M059J (cell line): ENCODE data around the gene IFNA17. TPM values are rescaled to one million over a fixed set of nuclear protein-coding genes. Genes with fewer than 3 reads are reported as not detected.
"Not testable (repeated sequence)": the region's sequence is repeated elsewhere in the genome, so short reads cannot be mapped to it uniquely, and the experiment has no call there.

Experiments
- DNase-seq: peaks from one replicate; pipeline ENCODE4 v3.0.0-alpha.2; 2012; ENCODE audit warnings: low read depth
- total RNA-seq: library from RNA; depleted of rRNA; stranded (reverse); fragments of >200 nt; shearing (Covaris generic); gene quantifications from 2 replicates; pipeline ENCODE4 v1.2.3, GENCODE V29; 2014; rRNA removed

The IFNA17 gene
- total RNA-seq = not detected in 2 replicates

DNA sequence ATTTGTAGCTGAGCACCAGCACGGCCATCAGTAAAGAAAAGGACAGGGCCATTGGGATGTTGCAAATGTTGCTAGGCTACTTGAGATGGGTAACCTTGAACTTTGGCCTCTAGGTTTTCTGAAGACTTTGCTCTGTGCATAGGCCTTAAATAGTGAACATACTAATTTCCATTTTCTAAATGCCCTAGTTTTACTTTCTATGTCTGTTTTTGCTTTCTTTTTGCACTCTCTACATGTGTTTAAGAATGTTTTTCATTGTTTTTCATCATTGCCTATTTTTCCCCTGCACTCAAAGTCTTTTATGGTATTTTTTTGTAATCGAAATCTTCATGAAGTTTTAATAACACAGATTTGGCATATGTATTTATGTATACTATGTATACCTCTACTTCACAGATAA lies at the start of gene IFNA17:
TSS of gene IFNA17 (minus strand) at position 101 of the 400 bp plus-strand sequence. CDS start at position 52, 49 bp downstream.
- no peak for DNase-seq

DNA sequence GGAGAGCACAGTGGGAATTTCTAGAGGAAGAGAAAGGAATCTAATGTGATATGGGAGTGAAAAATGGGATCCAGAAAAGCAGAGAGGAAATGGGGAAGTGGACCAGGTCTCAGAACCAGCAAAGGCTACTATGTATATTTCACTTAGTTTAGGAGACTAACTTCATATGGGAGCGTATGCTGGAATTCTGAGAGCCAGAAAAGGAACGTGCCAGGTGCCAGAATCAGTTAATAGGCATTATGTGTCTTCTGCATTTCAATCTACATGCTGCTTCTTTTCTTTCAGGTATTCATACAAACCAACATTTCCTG lies 40.3 kb upstream of the IFNA17 start:
- DNase-seq = no peak

DNA sequence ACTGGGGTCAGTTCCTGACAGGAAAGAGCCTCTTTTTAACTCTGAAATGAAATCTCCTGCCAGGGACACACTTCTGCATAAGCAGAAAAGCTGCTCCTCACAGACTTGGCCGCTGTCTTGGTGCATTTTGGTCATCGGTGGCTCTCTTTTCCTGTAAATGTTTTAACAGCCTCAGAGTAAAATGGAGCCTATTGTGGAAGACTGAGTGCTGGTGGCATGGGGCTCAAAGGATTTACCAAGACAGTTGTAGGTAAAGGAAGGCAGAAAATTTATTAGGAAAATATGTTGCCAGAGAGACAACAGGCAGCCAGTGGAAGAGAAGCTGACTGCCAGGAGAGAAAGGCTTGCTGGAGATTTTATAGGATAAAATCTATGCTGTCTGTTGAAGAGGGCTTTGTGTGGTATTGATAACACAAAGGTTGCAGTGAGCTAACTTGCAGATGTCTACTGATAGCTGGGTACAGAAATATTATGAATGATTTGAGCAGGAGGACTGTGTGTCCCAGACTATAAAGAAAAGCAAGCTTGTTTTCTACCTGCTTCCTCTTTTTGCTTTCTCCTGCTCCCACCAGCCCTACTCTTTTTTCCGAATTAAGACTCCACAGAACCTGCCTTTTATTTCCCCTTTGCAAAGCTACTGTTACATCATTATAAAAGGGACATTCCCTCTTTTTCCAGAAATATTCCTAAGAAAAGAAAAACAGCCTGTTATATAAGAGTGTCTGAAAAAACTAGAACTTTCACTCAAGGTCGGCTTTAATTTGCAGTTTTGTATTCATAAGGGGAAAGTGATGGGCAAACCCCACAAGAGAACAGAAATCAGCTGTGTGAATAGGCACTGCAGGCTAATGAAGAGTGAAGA lies 39.7 kb upstream of the IFNA17 start:
- DNase-seq = no peak

DNA sequence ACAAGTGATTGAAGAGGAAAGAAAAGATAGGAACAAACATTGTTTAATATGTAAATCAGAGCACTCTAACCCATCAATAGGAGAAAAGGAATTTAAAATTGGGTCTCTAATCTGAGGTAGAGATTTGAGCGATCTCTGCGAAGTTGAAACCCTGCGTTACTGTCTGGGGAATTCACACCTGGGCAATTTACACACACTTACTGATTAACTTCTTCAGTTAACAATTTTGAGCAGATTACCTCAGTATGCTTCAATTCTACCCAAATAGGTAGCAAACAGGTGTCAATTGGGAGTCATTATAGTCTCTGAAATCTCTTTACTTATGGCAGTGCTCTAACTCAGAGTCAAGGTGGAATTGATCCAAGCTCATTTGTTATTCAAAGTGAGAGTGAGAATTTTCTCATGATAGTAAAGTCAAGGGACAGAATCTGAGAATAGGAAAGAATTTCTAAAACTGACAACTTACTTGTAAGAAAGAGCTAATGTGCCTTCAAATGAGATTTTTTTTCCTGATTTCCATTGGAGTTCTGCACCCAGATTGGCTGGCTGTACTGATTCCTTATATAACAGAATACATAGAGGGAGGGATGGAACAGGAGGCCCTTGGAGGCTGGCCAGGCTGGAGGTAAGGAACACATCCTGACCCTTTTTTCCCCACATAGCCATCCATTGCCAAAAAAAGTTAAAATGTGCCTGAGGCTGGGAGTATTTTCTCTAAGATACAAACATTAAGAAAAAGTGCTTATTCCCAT lies 38.9 kb upstream of the IFNA17 start:
- DNase-seq = no peak

DNA sequence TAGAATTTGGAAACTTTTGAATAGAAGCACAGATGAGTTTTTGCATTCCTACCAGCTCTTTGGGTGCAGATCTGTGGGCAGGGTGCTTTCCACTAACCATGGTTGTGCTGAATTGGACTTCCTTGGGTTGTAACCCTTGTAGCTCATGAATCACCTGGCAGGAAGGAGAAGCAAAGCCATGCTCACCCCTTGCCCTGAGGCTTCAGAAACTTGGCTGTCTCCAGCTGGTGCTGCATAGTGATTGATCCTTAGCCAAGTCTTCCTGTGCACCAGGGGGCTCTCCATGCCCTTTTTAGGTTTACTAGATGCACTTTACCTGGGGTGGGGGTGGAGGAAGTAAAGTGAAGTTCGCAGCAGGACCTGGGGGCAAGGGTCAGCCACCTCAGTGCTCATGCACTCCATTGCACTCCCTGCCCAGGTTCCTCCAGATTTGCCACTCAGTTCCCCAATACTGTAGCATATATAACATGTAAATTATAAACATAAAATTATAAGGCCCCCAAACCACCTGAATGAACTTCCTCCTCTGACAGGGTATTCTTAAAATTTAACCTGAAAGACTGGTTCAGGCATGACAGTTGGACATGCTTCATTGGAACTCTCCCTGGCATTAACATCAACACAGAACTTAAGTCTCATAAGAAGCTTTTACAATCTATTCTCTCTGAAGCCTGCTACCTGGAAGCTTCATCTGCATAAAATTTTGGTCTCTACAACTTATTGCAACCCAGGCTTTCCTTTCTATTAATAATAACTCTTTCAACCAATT lies 37.6 kb upstream of the IFNA17 start:
- peak; percentile 12 for DNase-seq

DNA sequence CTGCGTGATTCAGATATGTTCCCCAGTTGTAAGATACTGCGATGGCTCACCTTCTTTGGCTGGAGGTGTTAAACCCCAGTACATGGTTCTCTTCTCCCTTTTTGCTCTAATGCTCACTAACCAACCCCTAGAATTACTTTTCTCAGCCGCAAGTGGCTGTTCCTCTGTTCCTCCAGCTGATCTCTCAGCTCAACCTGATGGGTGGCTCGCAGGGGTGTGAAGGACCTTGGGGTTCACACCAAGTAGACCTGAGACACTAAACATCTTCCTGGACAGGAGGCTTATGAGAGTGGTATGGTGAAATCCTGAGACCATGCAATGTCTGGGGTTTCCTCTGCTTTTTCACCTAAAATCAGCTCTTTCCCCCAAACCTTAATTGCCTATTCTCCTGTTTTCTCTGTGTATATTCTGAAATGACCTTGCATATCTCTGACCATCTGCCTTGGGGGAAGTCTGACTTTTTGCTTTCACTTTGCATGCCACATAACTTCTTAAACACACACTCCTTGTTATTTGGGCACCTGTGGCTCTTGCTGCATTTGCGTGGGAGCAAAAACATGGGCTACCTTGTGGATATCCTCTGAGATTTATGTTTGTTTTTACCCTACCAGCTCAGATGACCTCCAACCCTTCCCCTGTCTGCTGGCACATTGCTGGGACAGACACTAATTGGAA lies 27.7 kb upstream of the IFNA17 start:
- DNase-seq = no peak

DNA sequence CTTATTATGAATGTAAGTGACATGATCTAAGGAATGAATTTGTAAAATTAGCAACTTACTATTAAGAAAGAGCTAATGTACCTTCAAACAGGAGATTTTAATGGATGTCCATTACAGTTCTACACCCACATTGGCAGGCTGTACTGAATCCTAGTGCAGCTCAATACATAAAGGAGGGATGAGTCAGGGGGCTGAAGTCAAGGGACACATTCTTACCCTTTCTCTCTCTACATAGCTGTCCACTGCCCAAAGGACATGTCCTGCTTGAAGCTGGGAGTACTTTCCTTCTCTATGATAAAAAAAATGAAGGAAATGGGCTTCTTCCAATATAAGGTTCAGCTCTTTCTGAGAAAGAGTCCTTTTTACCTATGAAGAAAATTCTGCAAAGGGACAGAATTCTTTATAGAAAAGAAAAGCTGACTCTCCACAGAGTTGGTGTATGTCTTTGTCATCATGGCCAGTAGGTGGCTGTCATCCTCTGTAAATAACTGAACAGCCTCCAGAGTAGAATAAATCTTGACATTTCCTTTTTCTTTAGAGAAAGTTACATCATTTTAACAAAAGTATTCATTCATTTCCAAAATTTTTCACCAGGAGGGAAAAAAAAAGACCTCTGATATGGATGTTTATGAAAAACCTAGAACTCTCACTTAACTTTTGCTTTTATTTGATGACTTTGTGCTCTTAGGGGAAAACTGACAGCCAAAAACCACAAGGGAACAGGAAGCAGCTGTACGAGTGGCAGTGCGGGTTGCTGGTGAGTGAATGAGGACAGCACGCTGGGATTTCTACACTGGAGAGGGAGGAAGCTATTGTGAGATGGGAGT lies 24.9 kb upstream of the IFNA17 start:
- DNase-seq = peak; percentile 62

DNA sequence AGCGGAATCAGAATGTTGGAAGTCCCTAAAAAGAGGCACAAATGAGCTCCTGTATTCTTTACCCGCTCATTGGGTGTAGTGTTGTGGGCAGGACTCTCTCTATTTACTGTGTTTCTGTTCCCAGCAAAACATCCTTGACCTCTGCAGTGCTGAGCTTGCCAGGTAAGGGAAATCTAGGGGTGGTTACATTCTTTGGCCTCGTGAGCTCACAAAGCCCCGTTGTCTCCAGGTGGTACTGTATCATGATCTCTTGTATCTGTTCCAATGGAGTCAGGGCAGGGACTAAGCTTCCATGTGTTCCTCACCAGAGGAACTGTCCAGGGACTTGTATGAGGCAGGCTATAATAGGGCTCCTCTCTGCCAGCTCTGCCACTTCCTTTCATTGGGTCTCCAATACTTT lies 23.6 kb upstream of the IFNA17 start:
- DNase-seq = no peak

DNA sequence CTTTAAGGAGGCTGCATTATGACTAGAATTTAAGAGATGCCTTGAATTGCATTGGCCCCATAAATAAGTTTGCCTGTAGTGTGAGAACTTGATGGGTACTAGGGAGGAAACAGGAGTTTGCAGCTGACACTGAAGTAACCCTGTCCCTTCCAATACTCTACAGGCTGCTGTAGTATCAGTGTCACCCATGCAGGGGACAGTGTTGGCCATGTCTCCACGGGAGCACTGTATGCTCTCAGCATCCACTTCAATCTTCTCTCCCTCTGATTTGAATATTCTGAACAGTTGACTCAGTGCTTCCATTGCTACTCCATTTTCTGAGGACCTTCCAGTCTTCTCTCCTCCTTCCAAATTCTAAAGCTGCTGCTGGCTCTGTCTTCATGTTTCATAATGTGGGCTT lies 23.2 kb upstream of the IFNA17 start:
- no peak for DNase-seq

DNA sequence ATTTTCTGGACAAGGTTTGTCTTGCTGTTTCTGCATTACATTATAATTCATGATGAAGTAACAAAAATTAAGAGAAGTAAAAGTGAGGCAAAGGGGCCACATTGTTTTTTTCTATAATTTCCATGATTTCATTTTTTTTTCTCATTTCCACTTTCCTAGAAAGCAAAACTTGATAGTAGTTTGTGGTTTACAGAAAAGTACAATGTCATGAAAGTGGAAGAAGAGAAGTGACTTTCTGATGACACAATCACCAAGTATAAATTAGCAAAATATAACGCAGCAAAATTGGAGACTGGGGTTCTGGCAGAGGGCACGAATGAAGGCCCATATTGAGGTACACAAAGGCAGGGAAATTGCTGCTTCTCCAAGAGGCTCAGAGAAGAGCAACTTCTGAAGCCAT lies 16.8 kb upstream of the IFNA17 start:
- DNase-seq = no peak

DNA sequence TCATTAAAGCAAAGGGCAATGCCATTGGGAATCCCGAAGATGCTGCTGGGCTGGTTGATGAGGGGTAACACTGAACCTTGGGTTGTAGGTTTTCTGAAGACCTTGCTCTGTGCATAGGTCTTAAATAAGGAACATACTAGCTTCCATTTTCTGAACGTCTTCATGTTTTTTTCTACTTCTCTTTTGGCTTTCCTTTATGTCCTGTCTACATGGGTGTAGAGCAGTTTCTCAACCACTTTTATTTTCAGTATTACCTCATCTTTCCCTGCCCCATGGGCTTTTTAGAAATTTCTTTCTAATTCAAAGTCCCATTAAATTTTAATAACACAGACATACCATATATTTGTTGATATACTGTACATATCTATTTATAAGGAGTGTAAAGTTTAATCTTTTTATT lies 11.9 kb upstream of the IFNA17 start, which contains the start of gene IFNA14:
TSS of gene IFNA14 (minus strand) at position 95 of the 400 bp plus-strand sequence. CDS start at position 25, 70 bp downstream.
- no peak for DNase-seq

DNA sequence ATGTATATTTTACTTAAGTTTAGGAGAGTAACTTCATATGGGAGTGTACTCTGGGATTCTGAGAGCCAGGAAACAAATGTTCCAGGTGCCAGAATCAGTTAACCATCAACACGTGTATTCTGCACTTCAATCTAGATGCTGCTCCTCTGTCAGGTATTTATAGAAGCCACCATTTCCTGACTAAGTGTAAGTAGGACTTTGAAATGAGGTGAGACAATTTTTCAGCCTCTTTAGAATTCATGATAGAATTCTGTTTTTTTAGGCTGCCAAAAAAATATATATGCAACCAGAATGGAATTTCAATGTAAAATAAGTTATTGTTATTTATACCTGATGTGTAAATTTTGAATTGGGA lies 8.3 kb upstream of the IFNA17 start:
- not testable (repeated sequence) for DNase-seq

DNA sequence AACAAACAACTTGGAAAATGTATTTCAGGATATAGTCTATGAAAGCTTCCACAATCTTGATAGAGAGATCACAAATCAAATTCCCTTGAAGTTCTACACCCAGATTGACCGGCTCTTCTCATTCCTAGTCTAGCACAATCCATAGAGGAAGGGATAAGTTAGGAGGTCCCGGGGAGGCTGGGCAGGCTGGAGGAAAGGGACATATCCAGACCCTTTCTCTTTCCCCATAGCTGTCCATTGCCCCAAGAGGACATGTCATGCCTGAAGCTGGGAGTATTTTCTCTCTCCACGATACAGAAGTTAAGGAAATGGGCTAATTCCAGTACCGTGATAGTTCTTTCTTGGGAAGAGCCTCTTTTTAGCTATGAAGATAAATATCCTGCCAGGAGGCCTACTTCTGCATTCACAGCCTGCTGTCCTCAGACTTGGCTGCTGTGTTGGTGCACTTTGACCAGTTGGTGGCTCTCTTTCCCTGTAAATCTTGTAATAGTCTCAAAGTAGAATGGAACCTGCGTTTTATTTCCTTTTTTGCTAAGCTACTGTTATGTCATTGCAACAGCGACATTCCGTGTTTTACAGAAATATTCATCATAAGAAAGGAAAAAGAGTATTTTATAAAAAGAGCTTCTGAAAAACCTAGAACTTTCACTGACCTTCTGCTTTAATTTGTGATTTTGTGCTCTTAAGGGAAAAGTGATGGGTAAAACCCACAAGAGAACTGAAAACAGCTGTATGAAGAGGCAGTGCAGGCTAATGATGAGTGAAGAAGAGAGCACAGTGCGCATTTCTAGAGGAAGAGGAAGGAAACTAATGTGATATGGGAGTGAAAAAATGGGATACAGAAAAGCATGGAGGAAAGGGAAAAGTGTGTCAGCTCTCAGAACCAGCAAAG lies 7.7 kb upstream of the IFNA17 start:
- peak; percentile 64 for DNase-seq

DNA sequence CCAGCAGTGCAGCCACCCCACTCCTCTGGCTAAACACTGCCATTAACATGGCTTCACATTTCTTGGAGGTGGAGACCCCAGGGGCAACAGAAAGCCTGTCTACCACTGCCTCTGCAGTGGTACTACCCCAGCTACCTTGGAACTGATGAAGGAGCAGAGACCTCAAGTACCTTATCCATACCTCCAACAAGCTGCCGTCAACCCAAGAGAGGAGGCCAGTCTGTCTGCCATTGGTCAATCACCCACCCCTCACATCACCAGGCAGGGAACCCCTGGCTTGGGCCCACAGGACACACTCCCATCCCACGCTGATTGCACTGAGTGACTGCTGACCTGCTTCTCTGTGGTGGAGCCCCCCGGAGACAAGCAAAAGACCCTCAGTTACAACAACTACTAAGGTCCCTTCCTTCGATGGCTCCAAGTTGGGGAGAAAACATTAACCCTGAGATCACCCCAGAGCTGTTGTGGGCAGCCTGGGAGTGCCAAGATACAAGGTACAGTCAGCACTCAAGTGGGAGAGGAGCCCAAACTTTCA lies 6.2 kb upstream of the IFNA17 start:
- DNase-seq = no peak

DNA sequence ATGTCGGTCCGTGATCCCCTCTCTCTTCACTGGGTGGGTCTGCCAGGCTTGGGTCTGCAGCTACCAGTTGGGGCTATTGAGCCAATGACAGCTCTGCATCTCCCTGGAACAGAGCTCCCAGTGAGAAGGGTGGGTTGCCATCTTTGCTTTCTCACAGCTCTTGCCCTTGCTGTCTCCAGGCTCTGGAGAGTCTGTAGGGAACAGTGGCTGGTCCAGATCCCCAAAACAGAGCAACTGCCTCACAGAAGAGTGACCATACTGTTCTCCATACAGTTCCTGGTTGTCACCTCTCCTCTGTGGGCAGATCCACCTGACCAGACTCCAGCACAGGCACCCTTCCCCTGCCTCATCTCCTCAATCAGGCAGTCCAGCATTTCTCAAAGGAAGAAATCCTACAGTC lies 5.2 kb upstream of the IFNA17 start:
- DNase-seq = no peak

DNA sequence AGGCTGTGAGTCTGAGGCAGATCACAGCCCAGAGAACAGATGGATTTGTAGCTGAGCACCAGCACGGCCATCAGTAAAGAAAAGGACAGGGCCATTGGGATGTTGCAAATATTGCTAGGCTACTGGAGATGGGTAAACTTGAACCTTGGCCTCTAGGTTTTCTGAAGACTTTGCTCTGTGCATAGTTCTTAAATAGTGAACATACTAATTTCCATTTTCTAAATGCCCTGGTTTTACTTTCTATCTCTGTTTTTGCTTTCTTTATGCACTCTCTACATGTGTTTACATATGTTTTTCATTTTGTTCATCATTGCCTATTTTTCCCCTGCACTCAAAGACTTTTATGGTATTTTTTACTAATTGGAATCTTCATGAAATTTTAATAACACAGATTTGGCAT lies 10.8 kb downstream of the IFNA17 start, which contains the start of gene IFNA16:
TSS of gene IFNA16 (minus strand) at position 101 of the 400 bp plus-strand sequence. CDS start at position 95, 6 bp downstream.
- DNase-seq = not testable (repeated sequence)

DNA sequence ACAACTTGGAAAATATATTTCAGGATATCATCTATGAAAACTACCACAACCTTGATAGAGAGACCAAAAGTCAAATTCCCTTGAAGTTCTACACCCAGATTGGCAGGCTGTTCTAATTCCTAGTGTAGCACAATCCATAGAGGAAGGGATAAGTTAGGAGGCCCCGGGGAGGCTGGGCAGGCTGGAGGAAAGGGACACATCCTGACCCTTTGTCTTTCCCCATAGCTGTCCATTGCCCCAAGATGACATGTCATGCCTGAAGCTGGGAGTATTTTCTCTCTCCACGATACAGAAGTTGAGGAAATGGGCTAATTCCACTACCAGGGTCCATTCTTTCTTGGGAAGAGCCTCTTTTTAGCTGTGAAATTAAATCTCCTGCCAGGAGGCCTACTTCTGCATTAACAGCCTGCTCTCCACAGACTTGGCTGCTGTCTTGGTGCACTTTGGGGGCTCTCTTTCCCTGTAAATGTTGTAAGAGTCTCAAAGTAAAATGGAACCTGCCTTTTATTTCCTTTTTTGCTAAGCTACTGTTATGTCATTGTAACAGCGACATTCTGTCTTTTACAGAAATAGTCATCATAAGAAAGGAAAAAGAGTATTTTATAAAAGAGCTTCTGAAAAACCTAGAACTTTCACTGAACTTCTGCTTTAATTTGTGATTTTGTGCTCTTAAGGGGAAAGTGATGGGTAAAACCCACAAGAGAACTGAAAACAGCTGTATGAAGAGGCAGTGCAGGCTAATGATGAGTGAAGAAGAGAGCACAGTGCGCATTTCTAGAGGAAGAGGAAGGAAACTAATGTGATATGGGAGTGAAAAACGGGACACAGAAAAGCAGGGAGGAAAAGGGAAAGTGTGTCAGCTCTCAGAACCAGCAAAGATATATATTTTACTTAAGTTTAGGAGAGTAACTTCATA lies 14.4 kb downstream of the IFNA17 start:
- DNase-seq = peak; percentile 9

DNA sequence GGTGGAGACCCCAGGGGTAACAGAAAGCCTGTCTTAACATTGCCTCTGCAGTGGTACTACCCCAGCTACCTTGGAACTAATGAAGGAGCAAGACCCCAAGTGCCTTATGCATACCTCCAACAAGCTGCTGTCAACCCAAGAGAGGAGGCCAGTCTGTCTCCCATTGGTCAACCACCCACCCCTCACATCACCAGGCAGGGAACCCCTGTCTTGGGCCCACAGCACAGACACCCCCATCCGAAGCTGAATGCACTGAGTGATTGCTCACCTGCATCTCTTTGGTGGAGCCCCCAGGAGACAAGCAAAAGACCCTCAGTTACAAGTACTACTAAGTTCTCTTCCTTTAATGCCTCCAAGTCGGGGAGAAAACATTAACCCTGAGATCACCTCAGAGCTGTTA lies 15.9 kb downstream of the IFNA17 start:
- DNase-seq = not testable (repeated sequence)
